ENCODE measurements around the gene CDH3. TPM values are rescaled to one million over a fixed set of nuclear protein-coding genes. Genes with fewer than 3 reads are reported as not detected.

The CDH3 gene
- total and polyA plus RNA-seq, 2 of the 13 experiments (the other 11 are each of a cell fraction or from before 2014, with no cell fraction given) = 0.11 TPM; not detected in 1

DNA sequence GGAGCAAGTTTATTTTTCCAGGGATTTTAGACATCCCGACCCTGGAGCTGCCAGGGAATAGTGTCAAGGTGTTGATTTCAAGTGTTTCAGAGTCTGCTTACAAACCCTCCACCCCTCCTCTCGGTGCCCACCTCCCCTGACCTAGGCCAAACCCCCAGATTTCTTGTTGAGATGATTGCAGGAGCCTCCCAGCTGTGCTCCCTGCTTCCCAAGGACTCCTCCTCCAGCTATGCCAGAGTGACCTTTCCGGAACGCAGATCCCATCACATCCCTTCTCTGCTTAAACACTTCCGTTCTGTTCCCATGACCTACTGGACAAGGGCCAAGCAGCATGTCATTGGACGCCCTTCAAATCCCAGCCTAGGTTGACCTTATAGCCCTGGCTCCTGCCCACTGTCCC, 68.3 kb downstream of the CDH3 start (continued):
- TF ChIP-seq, protein P1, sequence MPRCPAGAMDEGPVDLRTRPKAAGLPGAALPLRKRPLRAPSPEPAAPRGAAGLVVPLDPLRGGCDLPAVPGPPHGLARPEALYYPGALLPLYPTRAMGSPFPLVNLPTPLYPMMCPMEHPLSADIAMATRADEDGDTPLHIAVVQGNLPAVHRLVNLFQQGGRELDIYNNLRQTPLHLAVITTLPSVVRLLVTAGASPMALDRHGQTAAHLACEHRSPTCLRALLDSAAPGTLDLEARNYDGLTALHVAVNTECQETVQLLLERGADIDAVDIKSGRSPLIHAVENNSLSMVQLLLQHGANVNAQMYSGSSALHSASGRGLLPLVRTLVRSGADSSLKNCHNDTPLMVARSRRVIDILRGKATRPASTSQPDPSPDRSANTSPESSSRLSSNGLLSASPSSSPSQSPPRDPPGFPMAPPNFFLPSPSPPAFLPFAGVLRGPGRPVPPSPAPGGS (CRISPR knock-in tag; IDR thresholded peaks at IDR 0.05) = no peak
- TF ChIP-seq NFE2 (CRISPR knock-in tag; IDR thresholded peaks at IDR 0.05) (no peak), GATA4 (IDR thresholded peaks at IDR 0.05; ENCODE audit: borderline replicate concordance, low read depth) (no peak), SP1 (IDR thresholded peaks at IDR 0.05) (no peak), SP1 (CRISPR knock-in tag; IDR thresholded peaks at IDR 0.05) (no peak), HINFP (CRISPR knock-in tag; IDR thresholded peaks at IDR 0.05; ENCODE audit: low read depth) (no peak), ZBTB10 (CRISPR knock-in tag; IDR thresholded peaks at IDR 0.05; ENCODE audit: borderline replicate concordance) (no peak), ZHX1 (CRISPR knock-in tag; IDR thresholded peaks at IDR 0.05; ENCODE audit: low read depth) (no peak), GPN1 (CRISPR knock-in tag; IDR thresholded peaks at IDR 0.05; ENCODE audit: borderline replicate concordance) (no peak), ZNF136 (CRISPR knock-in tag; IDR thresholded peaks at IDR 0.05; ENCODE audit: low read depth) (no peak), RARA (CRISPR knock-in tag; IDR thresholded peaks at IDR 0.05) (peak; percentile 43), TEAD3 (CRISPR knock-in tag; optimal IDR thresholded peaks at IDR 0.05; ENCODE audit: borderline replicate concordance) (peak; percentile 45), SETDB1 (CRISPR knock-in tag; IDR thresholded peaks at IDR 0.05; ENCODE audit: borderline replicate concordance) (no peak), SNAI1 (CRISPR knock-in tag; IDR thresholded peaks at IDR 0.05; ENCODE audit: borderline replicate concordance) (no peak)
- TF ChIP-seq, protein P2, sequence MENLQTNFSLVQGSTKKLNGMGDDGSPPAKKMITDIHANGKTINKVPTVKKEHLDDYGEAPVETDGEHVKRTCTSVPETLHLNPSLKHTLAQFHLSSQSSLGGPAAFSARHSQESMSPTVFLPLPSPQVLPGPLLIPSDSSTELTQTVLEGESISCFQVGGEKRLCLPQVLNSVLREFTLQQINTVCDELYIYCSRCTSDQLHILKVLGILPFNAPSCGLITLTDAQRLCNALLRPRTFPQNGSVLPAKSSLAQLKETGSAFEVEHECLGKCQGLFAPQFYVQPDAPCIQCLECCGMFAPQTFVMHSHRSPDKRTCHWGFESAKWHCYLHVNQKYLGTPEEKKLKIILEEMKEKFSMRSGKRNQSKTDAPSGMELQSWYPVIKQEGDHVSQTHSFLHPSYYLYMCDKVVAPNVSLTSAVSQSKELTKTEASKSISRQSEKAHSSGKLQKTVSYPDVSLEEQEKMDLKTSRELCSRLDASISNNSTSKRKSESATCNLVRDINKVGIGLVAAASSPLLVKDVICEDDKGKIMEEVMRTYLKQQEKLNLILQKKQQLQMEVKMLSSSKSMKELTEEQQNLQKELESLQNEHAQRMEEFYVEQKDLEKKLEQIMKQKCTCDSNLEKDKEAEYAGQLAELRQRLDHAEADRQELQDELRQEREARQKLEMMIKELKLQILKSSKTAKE (CRISPR knock-in tag; IDR thresholded peaks at IDR 0.05; ENCODE audit: borderline replicate concordance) = no peak
- TF ChIP-seq, protein P3, sequence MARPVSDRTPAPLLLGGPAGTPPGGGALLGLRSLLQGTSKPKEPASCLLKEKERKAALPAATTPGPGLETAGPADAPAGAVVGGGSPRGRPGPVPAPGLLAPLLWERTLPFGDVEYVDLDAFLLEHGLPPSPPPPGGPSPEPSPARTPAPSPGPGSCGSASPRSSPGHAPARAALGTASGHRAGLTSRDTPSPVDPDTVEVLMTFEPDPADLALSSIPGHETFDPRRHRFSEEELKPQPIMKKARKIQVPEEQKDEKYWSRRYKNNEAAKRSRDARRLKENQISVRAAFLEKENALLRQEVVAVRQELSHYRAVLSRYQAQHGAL (CRISPR knock-in tag; IDR thresholded peaks at IDR 0.05; ENCODE audit: not compliant biosample characterization) = no peak
- TF ChIP-seq, protein P4, sequence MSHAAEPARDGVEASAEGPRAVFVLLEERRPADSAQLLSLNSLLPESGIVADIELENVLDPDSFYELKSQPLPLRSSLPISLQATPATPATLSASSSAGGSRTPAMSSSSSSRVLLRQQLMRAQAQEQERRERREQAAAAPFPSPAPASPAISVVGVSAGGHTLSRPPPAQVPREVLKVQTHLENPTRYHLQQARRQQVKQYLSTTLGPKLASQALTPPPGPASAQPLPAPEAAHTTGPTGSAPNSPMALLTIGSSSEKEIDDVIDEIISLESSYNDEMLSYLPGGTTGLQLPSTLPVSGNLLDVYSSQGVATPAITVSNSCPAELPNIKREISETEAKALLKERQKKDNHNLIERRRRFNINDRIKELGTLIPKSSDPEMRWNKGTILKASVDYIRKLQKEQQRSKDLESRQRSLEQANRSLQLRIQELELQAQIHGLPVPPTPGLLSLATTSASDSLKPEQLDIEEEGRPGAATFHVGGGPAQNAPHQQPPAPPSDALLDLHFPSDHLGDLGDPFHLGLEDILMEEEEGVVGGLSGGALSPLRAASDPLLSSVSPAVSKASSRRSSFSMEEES (CRISPR knock-in tag; IDR thresholded peaks at IDR 0.05) = peak; percentile 78
